ENCODE results near the gene GPS1.
A peak's percentile ranks its signal among the peaks of the same experiment; 100 is the strongest.

GPS1 gene

DNA sequence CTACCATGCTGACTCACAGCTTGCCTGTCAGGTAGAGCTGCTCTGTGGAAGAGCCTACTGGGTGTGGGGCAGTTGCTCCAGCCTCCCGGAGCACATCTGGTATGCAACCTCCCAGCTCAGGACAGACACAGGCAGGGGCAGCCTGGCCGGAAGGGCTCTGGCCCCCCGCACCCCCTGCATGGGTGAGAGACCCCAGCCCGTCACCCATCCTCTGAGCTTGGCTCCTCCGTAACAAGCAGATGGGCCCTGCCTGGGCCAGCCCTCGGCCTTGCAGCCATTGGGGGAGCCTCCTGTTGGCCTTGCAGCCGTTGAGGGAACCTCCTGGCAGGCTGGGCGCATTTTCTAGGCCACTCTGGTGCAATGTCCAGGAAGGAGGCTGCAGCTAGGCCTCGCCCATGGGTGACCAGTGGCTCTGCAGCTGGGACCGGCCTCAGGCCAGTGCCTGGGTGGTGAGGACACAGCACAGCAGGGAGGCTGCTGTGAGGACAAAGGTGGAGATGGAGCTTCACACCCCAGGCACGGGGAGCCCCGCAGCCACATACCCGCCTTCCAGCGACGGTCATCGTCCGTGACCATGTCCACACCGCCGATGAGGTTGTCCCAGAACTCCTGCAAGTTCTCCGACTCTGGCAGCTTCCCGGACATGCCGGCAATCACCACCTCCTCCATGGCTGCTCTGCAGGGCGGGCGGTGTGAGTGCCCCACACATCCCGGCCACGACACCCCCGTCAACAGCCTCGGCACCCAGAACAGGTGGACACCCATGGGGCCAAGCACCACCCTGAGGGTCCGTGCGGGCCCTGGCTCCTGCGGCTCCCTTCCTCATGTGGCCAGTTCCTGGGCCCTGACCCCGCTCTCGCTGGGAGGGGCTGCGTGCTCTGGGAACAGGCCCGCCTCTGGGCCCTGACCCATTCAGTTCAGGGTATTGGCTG, 44.3 kb downstream of the GPS1 start:
- in situ Hi-C loops (cut with MboI; ENCODE audit: low pct_unique_long_range_greater_than_20kb, low sequenced_read_pairs) = no loop called here
- no peak for DNase-seq

DNA sequence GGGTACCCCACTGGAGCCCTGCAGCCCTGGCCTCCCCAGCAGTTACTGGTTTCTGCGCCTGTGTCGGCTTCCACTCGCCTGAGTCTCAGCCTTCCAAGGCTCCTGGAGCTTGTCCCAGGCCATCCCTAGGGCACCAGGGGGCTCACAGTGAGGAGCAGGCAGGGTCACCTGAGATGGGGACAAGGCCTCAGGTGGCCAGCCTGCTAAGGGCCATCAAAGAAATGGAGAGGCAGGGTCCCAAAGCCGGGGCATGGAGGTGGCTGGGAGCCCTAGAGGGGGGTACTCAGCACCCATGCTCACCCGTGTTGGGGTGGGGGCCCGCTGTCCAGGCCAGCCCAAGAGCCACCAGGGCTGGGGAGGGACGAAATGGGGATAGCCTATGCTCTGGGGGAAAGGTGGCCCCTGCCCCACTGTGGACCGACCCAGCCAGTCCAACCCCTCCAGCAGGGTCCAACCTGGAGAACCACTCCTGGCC, 45.0 kb downstream of the GPS1 start:
- no peak for DNase-seq
- in situ Hi-C loops (cut with MboI; ENCODE audit: low pct_unique_long_range_greater_than_20kb, low sequenced_read_pairs) = no loop called here

DNA sequence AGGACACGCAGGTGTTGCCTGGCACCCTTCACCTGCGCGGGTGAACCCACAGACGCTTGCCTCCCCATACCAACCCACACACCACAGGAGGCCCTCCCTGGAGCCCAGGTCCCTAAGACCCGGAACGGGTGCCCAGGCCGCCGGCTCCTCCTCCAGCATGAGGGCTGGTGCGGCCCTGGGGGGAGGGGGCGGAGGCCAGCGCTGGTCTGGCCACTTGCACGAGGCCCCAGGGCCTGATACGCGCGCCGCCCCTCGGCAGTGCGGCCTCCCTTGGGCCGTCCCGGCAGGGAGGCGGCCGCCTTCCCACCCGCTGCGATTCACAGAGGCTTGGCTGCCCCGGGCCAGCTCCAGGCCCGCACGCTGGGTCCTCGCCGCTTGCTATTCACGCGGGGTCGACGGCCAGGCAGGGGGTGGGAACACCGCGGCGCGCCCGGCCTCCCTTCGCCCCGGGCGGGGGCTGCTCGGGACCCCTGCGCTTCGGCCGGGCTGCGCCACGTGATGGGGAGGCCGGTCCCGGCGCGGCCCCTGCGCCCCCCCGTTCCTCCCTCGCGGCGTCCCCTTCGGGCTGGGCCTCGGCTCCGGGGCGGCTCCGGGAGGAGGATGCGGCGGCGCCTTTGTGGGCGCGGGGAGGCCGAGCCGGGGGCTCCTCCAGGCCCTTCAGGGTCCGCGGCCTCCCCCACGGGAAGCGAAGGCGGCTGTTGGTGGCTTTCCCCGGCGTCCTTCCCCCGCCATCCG, 45.7 kb downstream of the GPS1 start:
- in situ Hi-C loops (cut with MboI; ENCODE audit: low pct_unique_long_range_greater_than_20kb, low sequenced_read_pairs) = no loop called here
- peak; percentile 34 for DNase-seq

DNA sequence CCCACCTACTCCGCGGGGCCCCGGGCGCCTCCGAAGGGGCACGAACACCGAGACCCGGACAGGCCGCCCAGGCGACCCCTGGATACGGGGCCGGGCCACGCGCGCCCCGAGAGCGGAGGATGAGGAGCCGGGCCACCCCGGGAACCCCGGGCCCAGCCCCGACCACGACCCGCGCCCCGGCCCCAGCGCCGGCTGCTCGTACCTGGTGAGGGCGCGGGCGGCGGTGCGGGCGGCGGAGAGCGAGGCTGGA, 46.1 kb downstream of the GPS1 start:
- DNase-seq = no peak
- in situ Hi-C loops (cut with MboI; ENCODE audit: low pct_unique_long_range_greater_than_20kb, low sequenced_read_pairs) = no loop called here

DNA sequence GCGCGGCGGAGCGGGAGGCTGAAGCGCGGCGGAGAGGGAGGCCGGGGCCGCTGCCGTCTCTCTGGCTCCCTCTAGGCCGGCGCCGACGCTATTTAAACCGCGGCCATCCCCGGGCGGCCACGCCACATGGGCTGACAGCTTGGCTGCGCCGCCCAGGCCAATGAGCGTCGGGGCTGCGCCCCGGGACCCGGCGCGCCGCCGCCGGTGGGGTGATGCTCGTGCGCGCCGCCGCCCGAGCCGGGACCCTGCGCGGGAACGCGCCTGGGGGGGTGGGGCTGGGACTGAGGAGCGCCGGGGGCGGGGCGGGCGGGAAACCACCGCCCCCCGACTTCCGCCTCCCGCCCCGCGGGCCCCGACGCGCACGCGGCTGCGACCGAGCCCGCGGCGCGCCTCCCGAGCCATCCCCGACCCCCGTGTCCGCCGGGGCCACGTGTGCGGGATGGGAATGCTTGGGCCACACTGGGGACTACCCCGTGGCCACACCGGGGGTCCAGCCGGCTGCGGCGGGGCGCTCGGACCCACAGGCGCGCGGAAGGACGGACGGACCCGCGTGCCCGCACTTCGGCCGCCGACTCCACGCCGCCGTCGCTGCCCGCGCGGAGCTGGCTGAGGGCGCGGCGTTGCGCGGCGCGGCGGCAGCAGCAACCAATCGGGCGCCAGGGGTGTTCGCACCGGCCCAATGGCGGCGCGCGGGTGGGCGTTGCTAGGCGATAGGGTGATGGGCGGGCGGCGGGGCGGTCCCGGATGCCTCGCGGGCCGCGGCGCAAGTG, 46.7 kb downstream of the GPS1 start, which contains the start of gene FASN:
Gene FASN, minus strand, starts transcription at position 68 of the 770 bp plus-strand sequence. CDS start 1,791 bp downstream, outside the sequence.
- in situ Hi-C loops (cut with MboI; ENCODE audit: low pct_unique_long_range_greater_than_20kb, low sequenced_read_pairs) = no loop called here
- peak; percentile 92 for DNase-seq

DNA sequence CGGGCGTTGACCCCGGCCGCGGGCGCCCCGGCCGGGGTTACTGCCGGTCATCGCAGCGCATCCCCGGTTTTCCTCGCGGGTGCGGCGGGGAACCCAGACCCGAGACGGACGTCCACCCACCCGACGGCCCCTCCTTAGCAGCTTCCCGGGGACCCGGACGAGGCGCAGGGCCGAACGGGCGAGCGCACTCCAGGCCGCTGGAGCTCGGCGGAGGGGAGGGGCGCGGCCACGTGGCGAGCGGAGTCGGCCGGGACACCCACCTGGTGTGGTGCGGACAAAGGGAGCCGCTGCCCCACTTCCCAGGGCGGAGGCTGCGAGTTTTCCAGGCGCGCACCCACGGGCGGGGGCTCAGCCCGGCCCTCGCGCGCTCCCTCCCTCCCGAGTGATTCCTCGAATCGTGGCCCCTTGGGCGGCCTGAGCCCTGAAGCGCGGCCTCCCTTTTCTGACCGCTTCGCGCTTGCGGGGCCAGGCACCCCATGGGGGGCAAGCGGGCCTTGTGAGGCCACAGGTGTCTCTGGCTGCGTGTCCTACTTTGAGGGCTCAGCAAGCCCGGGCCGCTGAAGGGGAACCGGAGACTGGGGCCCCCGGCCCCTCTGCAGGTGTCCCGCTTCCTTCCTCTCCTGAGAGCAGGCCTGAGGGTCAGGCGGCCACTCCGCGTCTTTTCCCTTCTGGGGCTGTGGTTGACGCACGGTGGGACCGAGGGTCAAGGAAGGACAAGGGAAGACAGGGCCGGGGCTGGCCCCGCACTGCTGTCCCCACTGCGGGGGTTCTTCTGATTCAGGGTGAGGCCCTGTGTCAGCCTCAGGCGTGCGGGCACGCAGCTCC, 47.5 kb downstream of the GPS1 start:
- in situ Hi-C loops (cut with MboI; ENCODE audit: low pct_unique_long_range_greater_than_20kb, low sequenced_read_pairs) = no loop called here

DNA sequence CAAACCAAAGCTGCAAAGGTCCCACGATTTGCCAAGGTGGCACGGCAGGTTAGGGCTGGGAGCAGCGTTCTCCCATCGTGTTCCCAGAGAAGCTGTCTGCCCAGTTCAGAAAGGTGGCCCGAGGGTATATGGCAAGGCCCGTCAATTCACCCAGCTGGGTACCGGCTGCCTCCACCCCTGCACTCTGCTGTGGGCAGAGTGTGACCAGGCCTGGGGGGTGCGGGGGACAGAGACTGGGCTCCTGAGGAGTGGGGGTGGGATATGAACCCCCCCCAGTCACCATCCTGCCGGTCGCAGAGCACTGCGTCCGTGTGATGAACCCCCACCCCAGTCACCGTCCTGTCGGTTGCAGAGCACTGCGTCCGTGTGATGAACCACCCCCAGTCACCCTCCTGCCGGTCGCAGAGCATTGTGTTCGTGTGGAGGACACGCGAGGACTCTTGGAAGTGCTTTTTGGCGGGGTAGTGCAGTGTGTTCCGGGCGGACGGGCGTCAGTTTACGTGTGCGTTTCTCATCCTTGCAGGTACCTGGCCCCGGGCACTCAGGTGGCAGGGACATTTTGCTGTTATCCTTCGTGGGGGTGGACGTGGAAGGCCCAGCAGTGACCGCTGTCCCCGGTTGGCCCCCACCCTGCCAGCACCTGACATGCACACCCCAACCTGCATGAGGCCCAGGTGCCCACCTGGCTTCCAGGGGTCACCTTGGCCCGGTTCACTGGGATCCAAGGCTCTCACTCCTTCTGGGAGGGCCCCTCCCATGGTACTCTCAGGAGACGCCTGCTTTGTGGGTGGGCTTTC, 49.0 kb downstream of the GPS1 start:
- DNase-seq = no peak
- in situ Hi-C loops (cut with MboI; ENCODE audit: low pct_unique_long_range_greater_than_20kb, low sequenced_read_pairs) = no loop called here

More for the DNA sequence above, 47.5 kb downstream of the GPS1 start:
- peak; percentile 39 for DNase-seq

DNA sequence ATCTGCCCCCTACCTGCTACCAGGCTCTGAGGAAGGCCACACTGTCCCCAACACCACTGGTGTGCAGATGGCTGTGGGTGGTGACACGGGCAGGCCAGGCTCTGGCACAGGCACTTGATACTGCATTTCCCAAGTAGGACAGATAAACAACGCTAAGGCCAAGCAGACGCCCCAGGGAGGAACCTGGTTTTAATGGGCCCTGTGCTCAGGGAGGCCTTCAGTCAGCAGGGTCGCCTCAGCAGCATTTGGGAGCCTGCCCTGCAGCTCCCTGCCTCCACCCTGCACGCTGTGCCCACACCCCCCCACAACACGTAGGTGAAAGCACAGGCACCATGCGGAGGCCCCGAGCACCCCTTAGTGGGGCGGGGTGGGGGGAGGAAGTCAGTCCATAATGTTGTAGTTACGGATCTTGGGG, 49.6 kb downstream of the GPS1 start:
- DNase-seq = no peak
- in situ Hi-C loops (cut with MboI; ENCODE audit: low pct_unique_long_range_greater_than_20kb, low sequenced_read_pairs) = no loop called here

DNA sequence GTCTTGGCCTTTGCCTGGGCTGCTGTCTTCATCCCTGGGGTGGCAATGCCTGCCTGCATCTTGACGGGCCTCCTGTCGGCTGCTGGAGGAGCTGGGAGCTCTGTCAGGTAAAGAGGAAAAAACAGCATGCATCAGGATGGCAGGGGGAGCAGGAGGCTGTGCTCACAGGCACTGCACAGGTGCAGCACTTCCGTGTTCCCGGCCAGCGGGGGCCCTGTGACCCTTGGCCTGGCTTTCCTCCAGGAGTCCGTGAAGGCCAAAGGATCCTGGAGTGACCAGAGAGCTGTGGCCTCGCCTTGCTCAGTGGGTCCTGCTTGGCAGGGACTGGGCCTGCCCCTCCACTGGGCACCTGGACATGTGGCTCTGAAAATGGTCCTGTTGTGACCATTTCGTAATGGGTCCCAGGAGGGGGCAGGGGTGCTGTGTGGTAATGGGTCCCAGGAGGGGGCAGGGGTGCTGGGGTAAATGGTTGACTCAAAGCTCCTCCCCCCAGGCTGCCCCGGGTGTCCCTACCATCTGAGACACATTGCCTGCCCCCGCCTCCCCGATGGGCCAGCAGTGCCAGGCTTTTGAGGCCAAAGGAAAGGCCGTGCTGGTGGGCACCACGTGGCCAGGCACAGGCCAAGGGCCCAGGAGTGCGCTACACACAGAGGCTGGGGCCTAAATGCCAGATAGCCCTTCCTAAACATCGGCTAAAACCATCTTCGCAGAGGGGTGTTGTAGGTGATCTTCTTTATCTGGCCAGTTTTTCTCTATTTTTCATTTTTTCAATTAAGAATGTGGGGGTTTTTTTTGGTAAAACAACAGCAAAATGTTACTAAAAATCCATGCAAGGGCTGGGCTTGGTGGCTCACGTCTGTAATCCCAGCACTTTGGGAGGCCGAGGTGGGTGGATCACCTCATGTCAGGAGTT, 50.3 kb downstream of the GPS1 start:
- DNase-seq = no peak
- in situ Hi-C loops (cut with MboI; ENCODE audit: low pct_unique_long_range_greater_than_20kb, low sequenced_read_pairs) = no loop called here

DNA sequence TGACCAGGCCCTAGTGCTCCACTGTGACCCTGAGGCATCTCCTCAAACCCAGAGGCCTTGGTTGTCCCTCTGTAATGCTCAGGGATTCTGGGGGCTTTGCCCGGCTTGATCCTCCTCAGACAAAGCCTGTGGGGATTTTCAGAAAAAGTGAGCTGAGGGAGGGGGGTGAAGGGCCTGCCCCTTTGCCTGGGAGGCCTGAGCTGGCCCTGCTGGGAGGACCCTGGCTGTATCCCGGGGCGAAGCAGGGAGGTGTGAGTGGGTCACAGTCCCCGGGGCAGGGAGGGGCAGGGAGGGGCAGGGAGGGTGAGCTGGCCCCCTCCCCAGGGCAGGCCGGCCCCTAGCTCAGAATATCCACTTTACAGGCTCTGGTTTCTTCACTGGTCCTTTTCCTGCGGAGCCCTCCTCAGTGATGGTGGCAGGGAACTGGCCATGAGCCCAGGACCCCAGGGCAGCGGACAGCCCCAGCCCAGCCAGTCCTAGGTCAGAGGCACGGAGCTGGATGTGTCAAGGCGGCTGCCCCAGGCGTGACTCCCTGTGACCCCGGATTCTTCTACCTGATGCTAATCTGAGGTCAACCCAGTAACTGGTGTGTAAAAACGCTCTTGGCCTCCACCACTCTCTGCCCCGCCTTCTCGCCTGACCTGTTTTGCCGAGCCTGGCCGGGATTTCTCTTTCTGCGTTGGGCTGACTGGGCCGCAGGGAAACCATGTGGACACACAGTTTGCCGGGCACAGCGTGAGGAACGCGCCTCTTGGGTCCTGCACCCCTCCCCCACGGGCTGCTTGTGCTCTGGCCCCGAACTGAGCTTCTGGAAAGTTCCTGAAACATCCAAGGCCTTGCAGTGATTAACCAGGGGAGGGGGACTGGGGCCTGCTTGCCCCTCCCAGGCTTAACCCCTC, 52.1 kb downstream of the GPS1 start:
- no peak for DNase-seq

DNA sequence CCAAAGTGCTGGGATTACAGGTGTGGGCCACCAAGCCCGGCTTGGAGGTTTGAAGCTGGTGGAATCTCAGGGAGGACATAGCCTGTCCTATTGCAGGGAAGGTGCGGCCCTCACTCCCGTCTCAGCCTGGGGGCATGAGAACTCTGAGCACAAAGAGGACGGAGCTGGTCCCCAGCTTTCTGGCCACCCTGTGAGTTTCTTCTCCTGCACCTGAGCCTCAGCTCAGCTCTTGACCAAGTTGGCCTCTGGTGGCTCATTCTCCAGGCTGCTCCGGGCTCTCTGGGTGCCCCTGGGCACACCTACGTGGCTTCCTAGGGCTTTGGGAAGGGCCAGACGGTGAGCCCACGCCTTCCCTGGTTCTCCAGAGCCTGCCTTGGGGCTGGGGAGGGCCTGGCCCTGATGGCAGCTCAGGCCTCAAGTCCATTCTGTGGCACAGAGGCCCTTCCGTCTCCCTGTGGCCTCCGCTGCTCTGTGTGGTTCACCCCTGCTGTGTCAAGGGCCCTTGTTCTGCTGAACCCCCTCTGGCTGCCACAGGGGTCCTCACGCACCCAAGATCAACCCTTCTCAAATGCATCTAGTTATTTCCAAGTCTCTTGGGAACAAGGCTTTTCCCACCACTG, 53.2 kb downstream of the GPS1 start:
- no peak for DNase-seq
- in situ Hi-C loops (cut with MboI; ENCODE audit: low pct_unique_long_range_greater_than_20kb, low sequenced_read_pairs) = no loop called here

More for the DNA sequence above, 52.1 kb downstream of the GPS1 start:
- in situ Hi-C loops (cut with MboI; ENCODE audit: low pct_unique_long_range_greater_than_20kb, low sequenced_read_pairs) = no loop called here

DNA sequence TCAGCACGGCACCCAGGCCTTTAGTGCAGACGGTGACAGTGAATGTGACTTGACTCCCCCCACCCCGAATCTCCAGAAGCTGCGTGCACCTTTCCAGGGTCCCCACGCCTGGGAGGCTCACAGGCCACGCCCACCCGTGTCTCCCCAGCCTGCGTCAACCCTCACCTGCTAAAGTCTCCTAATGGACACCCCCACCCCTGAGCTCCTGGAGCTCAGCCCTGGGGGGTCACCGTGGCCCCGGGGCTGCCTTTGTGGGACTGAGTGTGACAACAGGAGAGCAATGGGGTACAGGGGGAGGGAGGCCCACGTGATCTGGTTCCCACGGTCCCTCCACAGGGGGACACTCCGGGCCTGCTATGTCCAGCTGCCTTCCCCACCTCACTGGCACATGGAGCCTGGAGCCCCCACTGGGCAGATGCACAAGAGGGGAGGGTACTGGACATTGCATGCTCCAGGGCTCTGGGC, 53.8 kb downstream of the GPS1 start:
- no peak for DNase-seq
- in situ Hi-C loops (cut with MboI; ENCODE audit: low pct_unique_long_range_greater_than_20kb, low sequenced_read_pairs) = no loop called here

DNA sequence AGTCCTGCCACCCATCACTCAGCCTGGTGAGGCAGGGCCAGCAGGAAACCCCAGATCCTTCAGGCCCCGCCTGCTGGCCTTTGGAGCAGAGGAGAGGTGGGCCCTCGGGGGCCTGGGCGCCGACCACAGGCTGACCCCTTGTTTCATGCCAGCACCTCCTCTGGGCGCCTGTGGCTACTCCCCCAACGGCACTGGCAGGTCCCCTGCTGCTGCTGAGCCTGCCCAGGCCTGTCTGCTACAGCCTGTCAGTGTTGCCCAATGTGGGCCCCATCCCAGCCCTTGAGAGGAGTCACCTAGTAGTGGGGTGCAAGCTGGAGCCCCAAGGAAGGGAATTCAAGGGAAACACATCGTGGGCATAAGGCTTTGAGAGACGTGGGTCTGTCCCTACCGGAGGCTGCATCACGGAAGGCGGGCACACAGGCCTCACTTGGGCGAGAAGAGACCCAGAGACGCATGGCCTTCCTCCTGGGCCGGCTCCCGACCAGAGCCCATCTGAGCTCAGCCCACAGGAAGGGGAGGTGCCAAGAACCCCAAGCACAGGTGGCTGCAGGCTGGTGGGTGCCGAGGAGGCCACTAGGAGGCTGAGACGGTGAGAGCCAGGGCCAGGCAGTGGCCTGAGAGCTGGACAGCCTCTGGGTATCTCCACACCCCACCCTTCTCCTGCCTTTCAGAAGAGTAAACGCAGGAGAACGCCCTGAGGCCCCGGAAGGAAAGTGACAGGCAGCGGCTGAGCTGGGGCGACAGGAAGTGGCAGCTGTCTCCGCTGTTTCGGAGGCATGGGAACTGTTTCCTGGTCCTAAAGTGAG, 54.4 kb downstream of the GPS1 start:
- in situ Hi-C loops (cut with MboI; ENCODE audit: low pct_unique_long_range_greater_than_20kb, low sequenced_read_pairs) = no loop called here
- DNase-seq = peak; percentile 78

DNA sequence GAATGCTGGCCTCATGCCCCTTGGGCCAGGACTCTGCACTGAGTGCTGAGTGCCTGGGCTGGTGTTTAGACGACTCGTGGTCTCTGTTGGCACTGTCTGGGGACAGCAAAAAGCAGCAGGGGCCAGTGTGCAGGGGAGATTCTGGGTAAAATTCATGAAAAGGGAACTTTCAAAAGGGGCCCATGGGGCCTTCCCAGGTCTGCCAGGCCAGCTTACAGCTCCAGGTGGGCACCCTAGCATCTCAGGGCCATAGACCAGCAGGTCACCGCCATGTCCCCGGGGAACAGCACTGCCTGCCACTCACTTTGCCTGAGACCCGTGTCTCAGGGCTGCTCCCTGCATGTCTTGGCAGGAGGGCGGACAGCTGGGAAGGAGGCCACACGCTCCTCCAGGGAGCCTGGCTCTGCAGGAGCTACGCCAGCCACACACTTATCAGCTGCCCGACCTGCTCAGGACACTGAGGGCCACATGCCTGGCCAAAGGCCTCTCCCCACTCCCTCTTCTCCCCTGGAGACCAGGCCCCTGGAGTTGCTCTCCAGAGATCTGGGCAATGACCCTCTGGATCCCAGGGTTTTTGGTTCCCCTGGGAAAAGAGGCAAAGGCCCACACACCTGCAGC, 55.1 kb downstream of the GPS1 start:
- no peak for DNase-seq
- in situ Hi-C loops (cut with MboI; ENCODE audit: low pct_unique_long_range_greater_than_20kb, low sequenced_read_pairs) = no loop called here

Data from KBM-7 (cell line).